GM12892 (cell line): Measurements from ENCODE around the gene LAMP5.

Experiments
- POLR2A ChIP-seq: IDR thresholded peaks from 2 replicates; pipeline ENCODE4 v1.6.1; 2011; ENCODE audit warnings: low read depth, low read length, control low read depth
- POLR2AphosphoS5 ChIP-seq: IDR thresholded peaks from 2 replicates; pipeline ENCODE4 v1.6.1; 2011; ENCODE audit warnings: low read depth, low read length, control low read depth

DNA sequence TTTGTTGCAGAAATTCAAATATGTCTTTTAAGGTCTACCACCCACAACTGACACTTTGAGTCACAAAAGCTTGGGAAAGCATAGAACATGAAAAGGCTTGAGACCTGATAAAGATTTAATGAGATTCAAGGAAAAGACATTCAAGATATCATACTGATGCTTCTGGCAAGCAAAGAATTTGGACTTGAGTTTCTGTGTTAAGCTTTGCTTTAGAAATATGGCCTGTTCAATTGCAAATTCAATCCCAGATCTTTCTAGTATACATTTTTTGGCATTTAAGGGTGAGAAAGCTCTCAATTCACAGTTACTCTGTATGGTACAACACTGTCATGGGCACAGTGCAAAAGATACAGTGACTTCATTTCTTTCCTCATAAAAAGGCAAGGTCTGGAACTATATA, 38.9 kb upstream of the LAMP5 start:
- TF ChIP-seq POLR2AphosphoS5 = no peak
- no peak for TF ChIP-seq POLR2A
